Erythroblast (primary cell): ENCODE data around the gene TSHZ1.

Experiments
- GATA1 ChIP-seq: IDR thresholded peaks from 2 replicates; pipeline ENCODE4 v1.6.1; 2011; ENCODE audit warnings: low read depth, mild to moderate bottlenecking, control low read depth, low read length, moderate library complexity
- POLR2A ChIP-seq: IDR thresholded peaks from 2 replicates; pipeline ENCODE4 v1.6.1; 2011; ENCODE audit warnings: mild to moderate bottlenecking, low read length

GRCh38 chr18:75164479-75164878 lies 46.1 kb upstream of the TSHZ1 start:
- TF ChIP-seq POLR2A (no peak), GATA1 (no peak)
